ENCODE measurements around the gene FYTTD1.

GRCh38 chr3:197749315-197749600, 425 bp upstream of the FYTTD1 start:
- TF ChIP-seq, protein P1, sequence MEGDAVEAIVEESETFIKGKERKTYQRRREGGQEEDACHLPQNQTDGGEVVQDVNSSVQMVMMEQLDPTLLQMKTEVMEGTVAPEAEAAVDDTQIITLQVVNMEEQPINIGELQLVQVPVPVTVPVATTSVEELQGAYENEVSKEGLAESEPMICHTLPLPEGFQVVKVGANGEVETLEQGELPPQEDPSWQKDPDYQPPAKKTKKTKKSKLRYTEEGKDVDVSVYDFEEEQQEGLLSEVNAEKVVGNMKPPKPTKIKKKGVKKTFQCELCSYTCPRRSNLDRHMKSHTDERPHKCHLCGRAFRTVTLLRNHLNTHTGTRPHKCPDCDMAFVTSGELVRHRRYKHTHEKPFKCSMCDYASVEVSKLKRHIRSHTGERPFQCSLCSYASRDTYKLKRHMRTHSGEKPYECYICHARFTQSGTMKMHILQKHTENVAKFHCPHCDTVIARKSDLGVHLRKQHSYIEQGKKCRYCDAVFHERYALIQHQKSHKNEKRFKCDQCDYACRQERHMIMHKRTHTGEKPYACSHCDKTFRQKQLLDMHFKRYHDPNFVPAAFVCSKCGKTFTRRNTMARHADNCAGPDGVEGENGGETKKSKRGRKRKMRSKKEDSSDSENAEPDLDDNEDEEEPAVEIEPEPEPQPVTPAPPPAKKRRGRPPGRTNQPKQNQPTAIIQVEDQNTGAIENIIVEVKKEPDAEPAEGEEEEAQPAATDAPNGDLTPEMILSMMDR (IDR thresholded peaks at IDR 0.05; ENCODE audit: poor library complexity, severe bottlenecking) = no peak
- TF ChIP-seq TAF1 (IDR thresholded peaks at IDR 0.05; ENCODE audit: low read depth) = peak; percentile 65
- TF ChIP-seq SMC3 (conservative IDR thresholded peaks at IDR 0.05; ENCODE audit: poor library complexity) = no peak
- TF ChIP-seq REST (IDR thresholded peaks at IDR 0.05; ENCODE audit: borderline replicate concordance) = no peak
- no peak for TF ChIP-seq EZH2 (IDR thresholded peaks at IDR 0.05; ENCODE audit: borderline replicate concordance, insufficient read depth, low read length, poor library complexity, severe bottlenecking)
- TF ChIP-seq EP300 (conservative IDR thresholded peaks at IDR 0.05; ENCODE audit: poor library complexity, severe bottlenecking) = no peak
- TF ChIP-seq POLR2AphosphoS5 (IDR thresholded peaks at IDR 0.05) = peak; percentile 50

Data from neural cell (in vitro differentiated cells).